H9 (cell line): ENCODE measurements around the gene TACR2. TPM values are rescaled to one million over a fixed set of nuclear protein-coding genes. Genes with fewer than 3 reads are reported as not detected.

ENCODE experiments used
- DNase-seq: peaks from one replicate; pipeline ENCODE4 v3.0.0-alpha.2; 2017
- H2AFZ ChIP-seq: one replicate; pipeline ENCODE4 v1.6.1; 2013; ENCODE audit warnings: mild to moderate bottlenecking, low read length, control low read depth, moderate library complexity
- H2AK5ac ChIP-seq: 2 replicates; pipeline ENCODE4 v1.6.1; 2013; ENCODE audit warnings: low read length, control low read depth, mixed read lengths; ENCODE audit not compliant: insufficient read length
- H2BK120ac ChIP-seq: one replicate; pipeline ENCODE4 v1.6.1; 2013; ENCODE audit warnings: low read depth, mild to moderate bottlenecking, low read length, control low read depth, inconsistent platforms; ENCODE audit not compliant: poor library complexity, severe bottlenecking
- H2BK12ac ChIP-seq: 2 replicates; pipeline ENCODE4 v1.6.1; 2013; ENCODE audit warnings: low read length, control low read depth, mixed read lengths, low read depth; ENCODE audit not compliant: insufficient read length
- H2BK15ac ChIP-seq: 2 replicates; pipeline ENCODE4 v1.6.1; 2013; ENCODE audit warnings: low read depth, low read length, control low read depth
- H2BK20ac ChIP-seq: one replicate; pipeline ENCODE4 v1.6.1; 2013; ENCODE audit warnings: low read depth, mild to moderate bottlenecking, low read length, control low read depth, inconsistent platforms; ENCODE audit not compliant: poor library complexity, severe bottlenecking
- H2BK5ac ChIP-seq: 2 replicates; pipeline ENCODE4 v1.6.1; 2013; ENCODE audit warnings: low read length, control low read depth, mixed read lengths; ENCODE audit not compliant: insufficient read length
- H3K14ac ChIP-seq: 2 replicates; pipeline ENCODE4 v1.6.1; 2013; ENCODE audit warnings: low read length, control low read depth; ENCODE audit not compliant: insufficient read depth
- H3K18ac ChIP-seq: 2 replicates; pipeline ENCODE4 v1.6.1; 2013; ENCODE audit warnings: low read depth, mild to moderate bottlenecking, mixed read lengths, low read length, control low read depth; ENCODE audit not compliant: insufficient read length
- H3K23ac ChIP-seq: 2 replicates; pipeline ENCODE4 v1.6.1; 2013; ENCODE audit warnings: low read length, control low read depth, mixed read lengths, low read depth; ENCODE audit not compliant: insufficient read length
- H3K23me2 ChIP-seq: 2 replicates; pipeline ENCODE4 v1.6.1; 2013; ENCODE audit warnings: low read depth, mild to moderate bottlenecking, mixed read lengths, low read length, control low read depth; ENCODE audit not compliant: insufficient read length, poor library complexity, severe bottlenecking
- H3K27ac ChIP-seq: 2 replicates; pipeline ENCODE4 v1.5.1; 2013; ENCODE audit warnings: low read length, control low read depth, mixed read lengths, low read depth; ENCODE audit not compliant: insufficient read length
- H3K27me3 ChIP-seq: 2 replicates; pipeline ENCODE4 v1.6.1; 2013; ENCODE audit warnings: low read length, control low read depth, inconsistent platforms; ENCODE audit not compliant: insufficient read depth
- H3K4ac ChIP-seq: 2 replicates; pipeline ENCODE4 v1.6.1; 2013; ENCODE audit warnings: low read depth, mild to moderate bottlenecking, control low read depth, inconsistent platforms, low read length, moderate library complexity
- H3K4me1 ChIP-seq: 2 replicates; pipeline ENCODE4 v1.6.1; 2013; ENCODE audit warnings: low read length, control low read depth, inconsistent platforms; ENCODE audit not compliant: insufficient read depth
- H3K4me2 ChIP-seq: 2 replicates; pipeline ENCODE4 v1.6.1; 2013; ENCODE audit warnings: low read length, control low read depth, mixed read lengths; ENCODE audit not compliant: insufficient read length, insufficient read depth
- H3K56ac ChIP-seq: 2 replicates; pipeline ENCODE4 v1.6.1; 2013; ENCODE audit warnings: low read depth, mild to moderate bottlenecking, mixed read lengths, low read length, control low read depth; ENCODE audit not compliant: insufficient read length
- H3K79me1 ChIP-seq: 2 replicates; pipeline ENCODE4 v1.6.1; 2013; ENCODE audit warnings: low read depth, mild to moderate bottlenecking, moderate library complexity, low read length, control low read depth, inconsistent platforms; ENCODE audit not compliant: insufficient read depth, poor library complexity, severe bottlenecking
- H3K79me2 ChIP-seq: 2 replicates; pipeline ENCODE4 v1.6.1; 2013; ENCODE audit warnings: low read length, control low read depth, inconsistent platforms; ENCODE audit not compliant: insufficient read depth
- H3K9ac ChIP-seq: 2 replicates; pipeline ENCODE4 v1.6.1; 2013; ENCODE audit warnings: low read length, control low read depth, mixed read lengths; ENCODE audit not compliant: insufficient read length; ENCODE audit errors: extremely low read depth
- H3K9me3 ChIP-seq: one replicate; pipeline ENCODE4 v1.6.1; 2013; ENCODE audit warnings: low read depth, low read length, inconsistent platforms; ENCODE audit not compliant: control insufficient read depth
- H3T11ph ChIP-seq: one replicate; pipeline ENCODE4 v1.6.1; 2013; ENCODE audit warnings: mild to moderate bottlenecking, low read length, control low read depth, inconsistent platforms
- H4K20me1 ChIP-seq: one replicate; pipeline ENCODE4 v1.6.1; 2013; ENCODE audit not compliant: control insufficient read depth, insufficient read length, insufficient read depth
- H4K5ac ChIP-seq: 2 replicates; pipeline ENCODE4 v1.6.1; 2013; ENCODE audit warnings: low read depth, mild to moderate bottlenecking, mixed read lengths, low read length, control low read depth; ENCODE audit not compliant: insufficient read length
- H4K8ac ChIP-seq: replicated peaks from 2 replicates; pipeline ENCODE4 v1.6.1; 2013; ENCODE audit warnings: low read length, control low read depth, mixed read lengths, low read depth; ENCODE audit not compliant: insufficient read length
- H4K91ac ChIP-seq: 2 replicates; pipeline ENCODE4 v1.6.1; 2013; ENCODE audit warnings: low read depth, mild to moderate bottlenecking, moderate library complexity, mixed read lengths, low read length, control low read depth; ENCODE audit not compliant: insufficient read length
- H3K27ac Mint-ChIP-seq, 3 experiments: 2 replicates in 2 of 3; 3 replicates in 1 of 3; pipeline ENCODE4 v1.8.0; 2020 to 2021; ENCODE audit warnings: mixed read lengths in 3 of 3, mild to moderate bottlenecking in 1 of 3, moderate library complexity in 1 of 3
- H3K27me3 Mint-ChIP-seq: 2 replicates; pipeline ENCODE4 v1.8.0; 2021; ENCODE audit warnings: low read depth, mild to moderate bottlenecking, moderate library complexity, mixed read lengths
- H3K36me3 Mint-ChIP-seq, 3 experiments: 2 replicates in 2 of 3; 3 replicates in 1 of 3; pipeline ENCODE4 v1.8.0; 2020 to 2021; ENCODE audit warnings: low read depth in 3 of 3, mixed read lengths in 3 of 3; ENCODE audit not compliant: insufficient read depth in 1 of 3
- H3K4me1 Mint-ChIP-seq, 2 experiments: 2 replicates each; pipeline ENCODE4 v1.8.0; 2020; ENCODE audit warnings: mixed read lengths in 2 of 2
- H3K4me3 Mint-ChIP-seq, 2 experiments: 2 replicates in 1 of 2; 3 replicates in 1 of 2; pipeline ENCODE4 v1.8.0; 2020 to 2021; ENCODE audit warnings: mild to moderate bottlenecking in 2 of 2, mixed read lengths in 2 of 2, moderate library complexity in 1 of 2
- H3K9me3 Mint-ChIP-seq, 2 experiments: 2 replicates in 1 of 2; 3 replicates in 1 of 2; pipeline ENCODE4 v1.8.0; 2020; ENCODE audit warnings: mild to moderate bottlenecking in 2 of 2, mixed read lengths in 2 of 2, moderate library complexity in 1 of 2
- CTCF ChIP-seq: fragments of 200-600 bp; sonication (generic); conservative IDR thresholded peaks from 3 replicates; pipeline ENCODE4 v1.8.0; 2021; ENCODE audit warnings: antibody characterized with exemption, mild to moderate bottlenecking
- WGBS: extraction: QIAGEN DNeasy Blood & Tissue Kit; methylation state at CpG from one replicate; pipeline ENCODE4 v1.1.7; 2013; ENCODE audit warnings: missing lambda C conversion rate, low lambda C conversion rate, mixed read lengths; ENCODE audit not compliant: insufficient read length; ENCODE audit errors: extremely low coverage; 5-methylcytosine and 5-hydroxymethylcytosine counted together
- total RNA-seq: library from RNA; stranded (reverse); gene quantifications from 2 replicates; pipeline ENCODE4 v1.2.1, GENCODE V29; 2021

TACR2 gene
- total RNA-seq, 1 experiment from 2014 or later = not detected

GRCh38 chr10:69459893-69460575, 43.3 kb upstream of the TACR2 start:
- H3K18ac ChIP-seq = no peak overlapping the region
- DNase-seq = no peak
- no peak overlapping the region for H4K8ac ChIP-seq
- no peaks in the 10 kb centered on the region for H4K20me1 ChIP-seq
- no peak overlapping the region for H2AFZ ChIP-seq
- H2BK20ac ChIP-seq = no peak overlapping the region
- H3K4me1 ChIP-seq = peaks cover 5% of the 10 kb centered on the region; the same call in 1 of the 2 replicates
- 0 out of 2 replicates have a peak, but pooled peaks cover 2% of the 10 kb centered on the region for H3K79me2 ChIP-seq
- H2AK5ac ChIP-seq = no peak overlapping the region
- H3K4ac ChIP-seq = no peak overlapping the region
- no peak overlapping the region for H3K14ac ChIP-seq
- H3K79me1 ChIP-seq = no peaks in the 10 kb centered on the region
- H2BK15ac ChIP-seq = no peak overlapping the region
- no peaks in the 10 kb centered on the region for H3K9me3 ChIP-seq
- H2BK120ac ChIP-seq = no peak overlapping the region
- no peaks in the 10 kb centered on the region for H3K9me3 Mint-ChIP-seq
- peaks cover 0 to 3% of the 10 kb centered on the region in 2 experiments; a peak in 1 of 4 replicates for H3K4me1 Mint-ChIP-seq
- H3K4me3 Mint-ChIP-seq = no peak overlapping the region
- no peaks in the 10 kb centered on the region for H3K27me3 ChIP-seq
- H2BK5ac ChIP-seq = no peak overlapping the region
- H3K27me3 Mint-ChIP-seq = no peaks in the 10 kb centered on the region; the same call in none of the 2 replicates
- no peak overlapping the region for H3T11ph ChIP-seq
- no peak overlapping the region for H3K9ac ChIP-seq
- H3K27ac ChIP-seq = no peak overlapping the region
- no CpG with 5 or more reads among the region's 12 CpGs for WGBS
- H3K23ac ChIP-seq = no peak overlapping the region
- H3K36me3 Mint-ChIP-seq = no peaks in the 10 kb centered on the region; a peak in 1 of 7 replicates
- no peaks in the 10 kb centered on the region for H3K23me2 ChIP-seq
- no peak overlapping the region for H3K4me2 ChIP-seq
- H3K56ac ChIP-seq = no peak overlapping the region
- no peak overlapping the region for H4K5ac ChIP-seq
- H2BK12ac ChIP-seq = no peak overlapping the region
- H3K27ac Mint-ChIP-seq = no peak overlapping the region
- TF ChIP-seq CTCF = no peak
- no peak overlapping the region for H4K91ac ChIP-seq
